Neural cell (in vitro differentiated cells): ENCODE data around the gene RSPO4.

Source experiments
- CTCF ChIP-seq: fragments of 450-650 bp; IDR thresholded peaks from 2 replicates; pipeline ENCODE4 v1.5.1; 2014; ENCODE audit warnings: antibody characterized with exemption, mild to moderate bottlenecking, moderate library complexity; ENCODE audit not compliant: poor library complexity, severe bottlenecking
- EZH2 ChIP-seq: fragments of 200-600, 300-800 bp; shearing (Covaris generic), sonication (generic); IDR thresholded peaks from 2 replicates; pipeline ENCODE4 v1.6.1; 2014; ENCODE audit warnings: antibody characterized with exemption, low read length, borderline replicate concordance, mild to moderate bottlenecking; ENCODE audit not compliant: insufficient read depth, poor library complexity, severe bottlenecking
- MXI1 ChIP-seq: fragments of 450-650 bp; conservative IDR thresholded peaks from 2 replicates; pipeline ENCODE4 v1.6.1; 2014; ENCODE audit warnings: antibody characterized with exemption, mild to moderate bottlenecking; ENCODE audit not compliant: poor library complexity, severe bottlenecking
- POLR2AphosphoS5 ChIP-seq: IDR thresholded peaks from 2 replicates; pipeline ENCODE4 v1.6.1; 2012
- RAD21 ChIP-seq: fragments of 450-650 bp; conservative IDR thresholded peaks from 2 replicates; pipeline ENCODE4 v1.6.1; 2014; ENCODE audit warnings: antibody characterized with exemption, mild to moderate bottlenecking, moderate library complexity
- REST ChIP-seq: IDR thresholded peaks from 2 replicates; pipeline ENCODE4 v1.6.1; 2012; ENCODE audit warnings: borderline replicate concordance

- TF ChIP-seq CTCF (no peak), POLR2AphosphoS5 (no peak), EZH2 (no peak), RAD21 (no peak), REST (no peak), MXI1 (no peak)
Observed at GRCh38 chr20:988272-988671, 13.8 kb downstream of the RSPO4 start.
